ENCODE data around the gene LHX2. TPM values are rescaled to one million over a fixed set of nuclear protein-coding genes. Genes with fewer than 3 reads are reported as not detected.

Gene LHX2
- total RNA-seq (2013), result 0.04 TPM
- polyA plus RNA-seq, result under 1 TPM in 1 of 3 donors, not detected in 2; 0.12 TPM
- 0.14 TPM in 1 of 2 replicates, not detected in the other for polyA minus RNA-seq
- total RNA-seq, result 0 to 2.7 (median 0.03) reads per million in 11 experiments

- Histone ChIP-seq H3K4me2 (replicated peaks; ENCODE audit: extremely low read depth, low read length, poor library complexity, severe bottlenecking) (peak within 1 kb of the TSS; percentile 67), H3K9ac (ENCODE audit: insufficient read depth, low read length, poor library complexity, severe bottlenecking) (peak within 1 kb of the TSS; percentile 1), H3K4me1 (ENCODE audit: control insufficient read depth in 1 of 2, insufficient read depth in 2 of 2, low read length in 2 of 2) (peaks cover 56 to 67% of the 10 kb centered on the region in 2 donors), H2AFZ (ENCODE audit: insufficient read depth, low read depth, low read length, poor library complexity, severe bottlenecking) (peak within 1 kb of the TSS; percentile 57), H3K79me2 (ENCODE audit: insufficient read depth, low read length) (no peaks in the 10 kb centered on the region), H3K27ac (ENCODE audit: low read depth in 1 of 2, low read length in 2 of 2) (no peak within 1 kb of the TSS), H3K36me3 (replicated peaks in 1 of 2; ENCODE audit: control insufficient read depth in 1 of 2, insufficient read depth in 2 of 2, low read length in 2 of 2) (no peaks in the 10 kb centered on the region), H3K9me3 (replicated peaks in 1 of 2; ENCODE audit: control insufficient read depth in 1 of 2, insufficient read depth in 1 of 2, low read length in 2 of 2) (peaks cover 7 to 73% of the 10 kb centered on the region in 2 donors), H4K20me1 (ENCODE audit: insufficient read depth, low read length) (peaks cover 38% of the 10 kb centered on the region), H3K27me3 (ENCODE audit: control insufficient read depth in 2 of 2, insufficient read depth in 2 of 2, low read length in 2 of 2) (peaks cover 90 to 98% of the 10 kb centered on the region in 2 donors), H3K4me3 (replicated peaks in 1 of 3; ENCODE audit: low read depth in 2 of 3, low read length in 3 of 3) (peak within 1 kb of the TSS; percentile 18 to 70 (median 27))
- DNase-seq, result peak in 1 of 3 donors; percentile 42
- under 1% methylated on average over 79 of the region's 95 CpGs for WGBS (ENCODE audit: insufficient coverage)
- peaks cover 83 to 98% (median 95%) of the 10 kb centered on the region in 3 donors for H3K27me3 Mint-ChIP-seq (ENCODE audit: low read depth in 3 of 3)
- H3K27ac Mint-ChIP-seq, result no peak within 1 kb of the TSS
- H3K36me3 Mint-ChIP-seq, result peaks cover 0 to 29% of the 10 kb centered on the region in 2 donors
- H3K9me3 Mint-ChIP-seq, result peaks cover 0 to 60% (median 37%) of the 10 kb centered on the region in 7 donors
- intact Hi-C loops (cut with micrococcal nuclease), result no loop called here
- H3K4me3 Mint-ChIP-seq, result peak within 1 kb of the TSS; percentile 73 to 90
- TF ChIP-seq CTCF (IDR thresholded peaks at IDR 0.05), result no peak
- peaks cover 60% of the 10 kb centered on the region for H3K4me1 Mint-ChIP-seq
Observed at GRCh38 chr9:124011460-124012301, at the start of gene LHX2. Gene LHX2 (plus strand): TSS chr9:124011768. CDS start chr9:124012349, 581 bp downstream.

- H3K79me2 ChIP-seq (ENCODE audit: insufficient read depth, low read length), result no peaks in the 10 kb centered on the region
- no peak overlapping the region for H3K9ac ChIP-seq (ENCODE audit: insufficient read depth, low read length, poor library complexity, severe bottlenecking)
- peaks cover 2 to 34% of the 10 kb centered on the region in 2 donors for H3K27me3 ChIP-seq (ENCODE audit: control insufficient read depth in 2 of 2, insufficient read depth in 2 of 2, low read length in 2 of 2)
- WGBS (ENCODE audit: insufficient coverage), result 0% methylated on average over 9 of the region's 12 CpGs
- DNase-seq, result peak in 2 of 3 donors; percentile 6 to 10
- H3K9me3 ChIP-seq (replicated peaks in 1 of 2; ENCODE audit: control insufficient read depth in 1 of 2, insufficient read depth in 1 of 2, low read length in 2 of 2), result no peaks in the 10 kb centered on the region
- Mint-ChIP-seq H3K27ac (no peak overlapping the region), H3K4me1 (peaks cover 12% of the 10 kb centered on the region), H3K27me3 (ENCODE audit: low read depth in 3 of 3) (peaks cover 35 to 50% (median 48%) of the 10 kb centered on the region in 3 donors), H3K36me3 (no peaks in the 10 kb centered on the region), H3K4me3 (peak overlapping the region in 1 of 2 donors; percentile 61), H3K9me3 (peaks cover 0 to 8% (median 0%) of the 10 kb centered on the region in 7 donors)
- intact Hi-C loops (cut with micrococcal nuclease), result no loop called here
- H2AFZ ChIP-seq (ENCODE audit: insufficient read depth, low read depth, low read length, poor library complexity, severe bottlenecking), result peak overlapping the region; percentile 62
- H3K4me1 ChIP-seq (ENCODE audit: control insufficient read depth in 1 of 2, insufficient read depth in 2 of 2, low read length in 2 of 2), result peaks cover 6 to 8% of the 10 kb centered on the region in 2 donors
- no peak overlapping the region for H3K4me3 ChIP-seq (replicated peaks in 1 of 3; ENCODE audit: low read depth in 2 of 3, low read length in 3 of 3)
- no peak for TF ChIP-seq CTCF (IDR thresholded peaks at IDR 0.05)
- H3K4me2 ChIP-seq (replicated peaks; ENCODE audit: extremely low read depth, low read length, poor library complexity, severe bottlenecking), result no peak overlapping the region
- H3K36me3 ChIP-seq (replicated peaks in 1 of 2; ENCODE audit: control insufficient read depth in 1 of 2, insufficient read depth in 2 of 2, low read length in 2 of 2), result no peaks in the 10 kb centered on the region
- H4K20me1 ChIP-seq (ENCODE audit: insufficient read depth, low read length), result no peaks in the 10 kb centered on the region
- no peak overlapping the region for H3K27ac ChIP-seq (ENCODE audit: low read depth in 1 of 2, low read length in 2 of 2)
Observed at GRCh38 chr9:123964761-123965160, 46.8 kb upstream of the LHX2 start.

Measured in CD14-positive monocyte (primary cell).